ENCODE measurements around the gene ATOX1. TPM values are rescaled to one million over a fixed set of nuclear protein-coding genes. Genes with fewer than 3 reads are reported as not detected.

Gene ATOX1
- total RNA-seq, 1 donor from 2014 or later, result 179 TPM

DNA sequence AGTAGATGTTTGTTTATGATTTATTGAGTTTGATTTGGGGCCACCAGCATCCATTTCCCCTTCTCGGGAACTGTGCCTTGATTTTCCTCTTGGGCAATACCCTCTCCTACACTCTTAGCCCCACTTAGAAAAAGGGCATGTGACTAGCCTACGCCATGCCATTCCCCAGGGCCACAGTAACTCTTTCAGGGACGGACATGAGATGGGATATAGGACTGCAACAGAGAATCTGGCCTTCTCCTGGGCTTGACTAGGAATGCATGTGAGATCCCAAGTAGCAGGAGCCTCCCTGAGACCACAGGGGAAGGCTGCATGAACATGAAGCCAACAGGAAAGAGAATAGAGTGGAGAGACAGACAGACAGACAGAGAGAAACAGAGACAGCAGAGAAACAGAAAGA is 41.0 kb downstream of the ATOX1 start:
- Histone ChIP-seq H3K4me3 (no peak overlapping the region), H3K9me3 (no peaks in the 10 kb centered on the region), H3K27me3 (no peaks in the 10 kb centered on the region), H3K4me1 (peaks cover 9 to 21% of the 10 kb centered on the region in 2 donors), H3K36me3 (no peaks in the 10 kb centered on the region), H3K27ac (peak overlapping the region; percentile 71 to 86)
- TF ChIP-seq, protein P1, sequence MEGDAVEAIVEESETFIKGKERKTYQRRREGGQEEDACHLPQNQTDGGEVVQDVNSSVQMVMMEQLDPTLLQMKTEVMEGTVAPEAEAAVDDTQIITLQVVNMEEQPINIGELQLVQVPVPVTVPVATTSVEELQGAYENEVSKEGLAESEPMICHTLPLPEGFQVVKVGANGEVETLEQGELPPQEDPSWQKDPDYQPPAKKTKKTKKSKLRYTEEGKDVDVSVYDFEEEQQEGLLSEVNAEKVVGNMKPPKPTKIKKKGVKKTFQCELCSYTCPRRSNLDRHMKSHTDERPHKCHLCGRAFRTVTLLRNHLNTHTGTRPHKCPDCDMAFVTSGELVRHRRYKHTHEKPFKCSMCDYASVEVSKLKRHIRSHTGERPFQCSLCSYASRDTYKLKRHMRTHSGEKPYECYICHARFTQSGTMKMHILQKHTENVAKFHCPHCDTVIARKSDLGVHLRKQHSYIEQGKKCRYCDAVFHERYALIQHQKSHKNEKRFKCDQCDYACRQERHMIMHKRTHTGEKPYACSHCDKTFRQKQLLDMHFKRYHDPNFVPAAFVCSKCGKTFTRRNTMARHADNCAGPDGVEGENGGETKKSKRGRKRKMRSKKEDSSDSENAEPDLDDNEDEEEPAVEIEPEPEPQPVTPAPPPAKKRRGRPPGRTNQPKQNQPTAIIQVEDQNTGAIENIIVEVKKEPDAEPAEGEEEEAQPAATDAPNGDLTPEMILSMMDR (IDR thresholded peaks at IDR 0.05), result no peak
- DNase-seq (ENCODE audit: low spot score in 2 of 2), result no peak
- intact Hi-C loops (cut with DNase I), result loop anchor here (2.0 kb wide), 1 partner anchor 19 kb away; no protein-coding TSS in a partner anchor

DNA sequence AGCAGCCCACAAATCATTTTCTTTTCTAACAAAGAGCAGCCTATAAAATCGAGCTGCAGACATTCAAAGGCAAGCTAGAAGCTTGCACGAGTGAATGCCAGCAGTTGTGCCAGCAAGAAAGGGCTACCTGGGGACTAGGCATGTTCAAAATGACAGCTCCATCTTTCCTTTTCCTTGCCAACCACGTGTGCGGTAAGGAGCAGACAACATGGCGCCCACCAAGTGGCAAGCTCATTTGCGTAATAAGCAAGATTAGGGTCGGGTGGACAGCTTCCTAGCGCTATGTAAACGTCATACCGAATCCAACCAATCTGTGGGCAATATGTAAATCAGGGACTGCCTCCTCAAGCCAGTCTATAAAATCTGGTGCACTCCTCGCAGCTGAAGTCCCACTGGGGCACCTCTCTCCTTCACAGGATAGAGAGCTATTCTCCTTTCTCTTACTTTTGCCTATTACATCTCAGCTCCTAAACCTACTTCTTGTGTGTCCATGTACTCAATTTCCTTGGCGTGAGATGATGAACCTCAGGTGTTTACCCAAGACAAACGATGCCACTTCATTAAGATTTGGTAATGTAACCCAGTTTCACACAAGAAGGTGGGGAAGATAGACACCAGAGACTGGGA is 49.2 kb downstream of the ATOX1 start:
- Histone ChIP-seq H3K27me3 (no peaks in the 10 kb centered on the region), H3K27ac (no peak overlapping the region), H3K4me1 (no peaks in the 10 kb centered on the region), H3K36me3 (no peaks in the 10 kb centered on the region), H3K4me3 (no peak overlapping the region), H3K9me3 (no peaks in the 10 kb centered on the region)
- no peak for DNase-seq (ENCODE audit: low spot score in 2 of 2)
- TF ChIP-seq, protein P1 (IDR thresholded peaks at IDR 0.05), result no peak
- intact Hi-C loops (cut with DNase I), result no loop called here

DNA sequence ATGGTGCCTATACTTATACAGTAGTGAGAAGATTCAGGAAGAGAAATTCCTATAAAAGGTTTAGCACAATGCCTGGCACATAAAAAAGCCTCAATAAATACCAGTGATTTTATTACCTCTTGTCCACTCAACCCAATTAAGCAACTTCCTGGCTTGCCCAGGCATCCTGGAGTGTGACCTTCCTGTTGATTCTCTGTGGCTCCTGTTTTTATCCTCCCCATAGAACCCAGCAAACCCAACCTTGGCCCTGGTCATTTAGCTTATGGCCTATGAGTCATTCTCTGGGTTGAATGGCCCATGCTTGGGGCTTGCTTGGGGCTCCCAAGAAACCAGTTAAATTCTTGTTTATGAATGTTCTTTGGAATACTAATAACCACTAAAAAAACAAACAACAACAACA is 50.3 kb downstream of the ATOX1 start:
- TF ChIP-seq, protein P1 (IDR thresholded peaks at IDR 0.05), result no peak
- H3K27me3 ChIP-seq, result no peaks in the 10 kb centered on the region
- H3K4me1 ChIP-seq, result no peaks in the 10 kb centered on the region
- no peaks in the 10 kb centered on the region for H3K9me3 ChIP-seq
- no peak overlapping the region for H3K27ac ChIP-seq
- intact Hi-C loops (cut with DNase I), result no loop called here
- no peaks in the 10 kb centered on the region for H3K36me3 ChIP-seq
- H3K4me3 ChIP-seq, result no peak overlapping the region
- DNase-seq (ENCODE audit: low spot score in 2 of 2), result no peak

DNA sequence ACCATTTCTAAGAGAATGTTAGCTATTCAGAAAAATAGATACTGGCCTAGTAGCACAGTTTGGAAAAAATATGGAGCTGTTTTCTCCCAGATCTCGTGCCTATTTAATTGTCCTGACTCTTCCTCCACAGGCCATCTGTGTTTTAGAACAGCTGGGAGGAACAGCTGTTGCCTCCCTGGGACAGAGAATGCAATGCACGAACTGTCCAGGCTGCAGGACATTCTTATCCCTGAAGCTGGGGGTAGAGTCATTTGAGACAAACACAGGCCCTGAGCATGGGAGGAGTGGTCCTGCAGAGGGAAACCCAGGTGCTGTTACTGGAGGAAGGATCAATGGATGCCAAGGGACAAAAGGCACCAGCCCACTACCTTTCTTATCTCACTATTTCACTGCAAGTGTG is 50.9 kb downstream of the ATOX1 start:
- H3K27me3 ChIP-seq, result no peaks in the 10 kb centered on the region
- intact Hi-C loops (cut with DNase I), result no loop called here
- TF ChIP-seq, protein P1 (IDR thresholded peaks at IDR 0.05), result no peak
- no peak overlapping the region for H3K27ac ChIP-seq
- H3K4me3 ChIP-seq, result no peak overlapping the region
- no peaks in the 10 kb centered on the region for H3K9me3 ChIP-seq
- no peaks in the 10 kb centered on the region for H3K36me3 ChIP-seq
- peaks cover 0 to under 1% of the 10 kb centered on the region in 2 donors for H3K4me1 ChIP-seq
- DNase-seq (ENCODE audit: low spot score in 2 of 2), result no peak

DNA sequence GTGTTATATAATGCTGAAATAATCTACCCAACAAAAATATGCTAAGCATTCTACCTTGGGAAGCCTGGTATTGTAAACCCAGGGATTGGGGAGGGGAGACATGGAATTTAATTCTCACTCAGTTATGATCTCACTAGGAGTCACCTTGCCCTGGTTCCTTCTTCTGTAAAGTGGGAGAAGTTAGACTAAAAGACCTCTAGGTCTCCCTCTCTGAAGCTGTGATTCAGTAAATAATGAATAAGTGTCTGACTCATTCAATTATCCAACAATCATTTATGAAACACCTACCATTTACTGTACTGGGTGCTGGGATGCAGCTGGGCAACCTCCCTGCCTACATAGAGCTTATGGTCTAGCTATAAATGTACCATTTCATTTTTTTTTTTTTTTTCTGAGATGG is 51.5 kb downstream of the ATOX1 start:
- H3K4me1 ChIP-seq, result peaks cover 0 to 7% of the 10 kb centered on the region in 2 donors
- TF ChIP-seq, protein P1 (IDR thresholded peaks at IDR 0.05), result no peak
- no peaks in the 10 kb centered on the region for H3K36me3 ChIP-seq
- intact Hi-C loops (cut with DNase I), result no loop called here
- no peaks in the 10 kb centered on the region for H3K27me3 ChIP-seq
- H3K27ac ChIP-seq, result no peak overlapping the region
- no peak for DNase-seq (ENCODE audit: low spot score in 2 of 2)
- H3K4me3 ChIP-seq, result no peak overlapping the region
- H3K9me3 ChIP-seq, result no peaks in the 10 kb centered on the region

DNA sequence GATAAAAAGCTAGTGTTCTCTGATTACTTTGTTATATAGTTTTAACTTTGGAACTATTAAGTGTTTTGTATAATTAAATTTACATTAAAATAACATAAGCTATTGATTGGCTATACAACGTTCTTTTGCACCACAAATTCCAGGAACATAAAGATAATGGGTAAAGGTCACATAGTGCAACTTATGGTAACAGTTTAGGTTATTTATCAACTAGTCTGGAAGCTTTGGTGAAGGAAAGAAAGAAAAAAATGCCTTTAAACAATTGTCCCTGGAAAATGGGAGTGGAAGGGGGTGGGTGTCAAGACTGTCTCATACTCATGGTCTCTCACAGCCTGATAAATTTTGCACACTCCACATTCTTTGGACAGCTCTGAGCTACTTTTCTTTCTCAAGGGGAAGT is 54.7 kb downstream of the ATOX1 start:
- no peaks in the 10 kb centered on the region for H3K27me3 ChIP-seq
- TF ChIP-seq, protein P1 (IDR thresholded peaks at IDR 0.05), result no peak
- H3K36me3 ChIP-seq, result no peaks in the 10 kb centered on the region
- intact Hi-C loops (cut with DNase I), result no loop called here
- no peaks in the 10 kb centered on the region for H3K9me3 ChIP-seq
- H3K4me1 ChIP-seq, result peaks cover 0 to 20% of the 10 kb centered on the region in 2 donors
- no peak overlapping the region for H3K4me3 ChIP-seq
- no peak for DNase-seq (ENCODE audit: low spot score in 2 of 2)
- H3K27ac ChIP-seq, result peak overlapping the region in 1 of 2 donors; percentile 8

All from ascending aorta (tissue), 2 donors.